ENCODE results near the gene ACTBL2. TPM values are rescaled to one million over a fixed set of nuclear protein-coding genes. Genes with fewer than 3 reads are reported as not detected.

The ACTBL2 gene
- total RNA-seq, 2 donors from 2014 or later, result not detected

GRCh38 chr5:57442080-57442839, 40.4 kb downstream of the ACTBL2 start:
- Histone ChIP-seq H3K27ac (no peak overlapping the region), H3K36me3 (no peaks in the 10 kb centered on the region), H3K27me3 (replicated peaks; ENCODE audit: insufficient read depth) (no peaks in the 10 kb centered on the region), H3K4me1 (replicated peaks) (no peaks in the 10 kb centered on the region), H3K9me3 (no peaks in the 10 kb centered on the region), H3K4me3 (no peak overlapping the region)
- intact Hi-C loops (cut with DNase I), result no loop called here
- 60% methylated on average over 4 of the region's 4 CpGs for WGBS
- TF ChIP-seq, protein P1, sequence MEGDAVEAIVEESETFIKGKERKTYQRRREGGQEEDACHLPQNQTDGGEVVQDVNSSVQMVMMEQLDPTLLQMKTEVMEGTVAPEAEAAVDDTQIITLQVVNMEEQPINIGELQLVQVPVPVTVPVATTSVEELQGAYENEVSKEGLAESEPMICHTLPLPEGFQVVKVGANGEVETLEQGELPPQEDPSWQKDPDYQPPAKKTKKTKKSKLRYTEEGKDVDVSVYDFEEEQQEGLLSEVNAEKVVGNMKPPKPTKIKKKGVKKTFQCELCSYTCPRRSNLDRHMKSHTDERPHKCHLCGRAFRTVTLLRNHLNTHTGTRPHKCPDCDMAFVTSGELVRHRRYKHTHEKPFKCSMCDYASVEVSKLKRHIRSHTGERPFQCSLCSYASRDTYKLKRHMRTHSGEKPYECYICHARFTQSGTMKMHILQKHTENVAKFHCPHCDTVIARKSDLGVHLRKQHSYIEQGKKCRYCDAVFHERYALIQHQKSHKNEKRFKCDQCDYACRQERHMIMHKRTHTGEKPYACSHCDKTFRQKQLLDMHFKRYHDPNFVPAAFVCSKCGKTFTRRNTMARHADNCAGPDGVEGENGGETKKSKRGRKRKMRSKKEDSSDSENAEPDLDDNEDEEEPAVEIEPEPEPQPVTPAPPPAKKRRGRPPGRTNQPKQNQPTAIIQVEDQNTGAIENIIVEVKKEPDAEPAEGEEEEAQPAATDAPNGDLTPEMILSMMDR (IDR thresholded peaks at IDR 0.05), result no peak
- TF ChIP-seq POLR2AphosphoS5 (IDR thresholded peaks at IDR 0.05) (no peak), POLR2A (IDR thresholded peaks at IDR 0.05) (no peak)
- no peak for DNase-seq (ENCODE audit: low spot score)

- 68% methylated on average over 2 of the region's 2 CpGs for whole genome bisulfite sequencing
- Histone ChIP-seq H3K36me3 (no peaks in the 10 kb centered on the region), H3K9me3 (no peaks in the 10 kb centered on the region), H3K4me1 (replicated peaks) (no peaks in the 10 kb centered on the region), H3K4me3 (no peak overlapping the region), H3K27ac (no peak overlapping the region), H3K27me3 (replicated peaks; ENCODE audit: insufficient read depth) (no peaks in the 10 kb centered on the region)
- intact Hi-C loops (cut with DNase I), result no loop called here
- DNase-seq (ENCODE audit: low spot score), result no peak
- TF ChIP-seq POLR2A (IDR thresholded peaks at IDR 0.05), result no peak
- TF ChIP-seq POLR2AphosphoS5 (IDR thresholded peaks at IDR 0.05), result no peak
- TF ChIP-seq, protein P1 (IDR thresholded peaks at IDR 0.05), result no peak
Observed at GRCh38 chr5:57441557-57441956, 41.1 kb downstream of the ACTBL2 start.

- DNase-seq (ENCODE audit: low spot score), result no peak
- Histone ChIP-seq H3K9me3 (no peaks in the 10 kb centered on the region), H3K4me1 (replicated peaks) (no peaks in the 10 kb centered on the region), H3K27me3 (replicated peaks; ENCODE audit: insufficient read depth) (no peaks in the 10 kb centered on the region), H3K36me3 (no peaks in the 10 kb centered on the region), H3K4me3 (no peak overlapping the region), H3K27ac (no peak overlapping the region)
- TF ChIP-seq, protein P1 (IDR thresholded peaks at IDR 0.05), result no peak
- TF ChIP-seq POLR2A (IDR thresholded peaks at IDR 0.05) (no peak), POLR2AphosphoS5 (IDR thresholded peaks at IDR 0.05) (no peak)
- intact Hi-C loops (cut with DNase I), result no loop called here
- WGBS, result 81% methylated on average over 2 of the region's 2 CpGs
Observed at GRCh38 chr5:57439601-57440000, 43.0 kb downstream of the ACTBL2 start.

- Histone ChIP-seq H3K4me3 (no peak overlapping the region), H3K27ac (no peak overlapping the region), H3K36me3 (no peaks in the 10 kb centered on the region), H3K4me1 (replicated peaks) (no peaks in the 10 kb centered on the region), H3K27me3 (replicated peaks; ENCODE audit: insufficient read depth) (no peaks in the 10 kb centered on the region), H3K9me3 (no peaks in the 10 kb centered on the region)
- intact Hi-C loops (cut with DNase I), result no loop called here
- no peak for TF ChIP-seq POLR2AphosphoS5 (IDR thresholded peaks at IDR 0.05)
- TF ChIP-seq, protein P1 (IDR thresholded peaks at IDR 0.05), result no peak
- no peak for TF ChIP-seq POLR2A (IDR thresholded peaks at IDR 0.05)
- WGBS, result 86% methylated on average over 8 of the region's 8 CpGs
- no peak for DNase-seq (ENCODE audit: low spot score)
Observed at GRCh38 chr5:57437976-57438805, 44.4 kb downstream of the ACTBL2 start.

Data from prostate gland (tissue), 2 donors.